ENCODE measurements around the gene PRADC1.
"Not testable (repeated sequence)": the region's sequence is repeated elsewhere in the genome, so short reads cannot be mapped to it uniquely, and the experiment has no call there.

Gene PRADC1

GRCh38 chr2:73210696-73211095, 22.3 kb downstream of the PRADC1 start:
- Histone ChIP-seq H3K9ac (no peak overlapping the region), H4K20me1 (no peaks in the 10 kb centered on the region), H3K4me1 (peaks cover 34% of the 10 kb centered on the region), H3K9me3 (no peaks in the 10 kb centered on the region), H3K4me3 (no peak overlapping the region), H3K27ac (no peak overlapping the region), H3K36me3 (no peaks in the 10 kb centered on the region), H3K4me2 (no peak overlapping the region), H3K27me3 (no peaks in the 10 kb centered on the region)
- no peak for TF ChIP-seq Cebpa-rat (IDR thresholded peaks at IDR 0.05)

- H3K27me3 ChIP-seq = no peaks in the 10 kb centered on the region
- no peaks in the 10 kb centered on the region for H3K9me3 ChIP-seq
- H4K20me1 ChIP-seq = no peaks in the 10 kb centered on the region
- no peak overlapping the region for H3K4me3 ChIP-seq
- no peak for TF ChIP-seq Cebpa-rat (IDR thresholded peaks at IDR 0.05)
- H3K36me3 ChIP-seq = no peaks in the 10 kb centered on the region
- no peak overlapping the region for H3K9ac ChIP-seq
- H3K4me1 ChIP-seq = peaks cover 27% of the 10 kb centered on the region
- H3K4me2 ChIP-seq = no peak overlapping the region
- no peak overlapping the region for H3K27ac ChIP-seq
Measured at GRCh38 chr2:73210019-73210418, 23.0 kb downstream of the PRADC1 start.

GRCh38 chr2:73208258-73208657, 24.8 kb downstream of the PRADC1 start:
- Histone ChIP-seq H3K4me3 (no peak overlapping the region), H3K4me1 (peaks cover 17% of the 10 kb centered on the region), H3K4me2 (no peak overlapping the region), H4K20me1 (no peaks in the 10 kb centered on the region), H3K27ac (no peak overlapping the region), H3K9ac (no peak overlapping the region), H3K36me3 (no peaks in the 10 kb centered on the region), H3K27me3 (peaks cover 10% of the 10 kb centered on the region), H3K9me3 (peaks cover 3% of the 10 kb centered on the region)
- no peak for TF ChIP-seq Cebpa-rat (IDR thresholded peaks at IDR 0.05)

DNA sequence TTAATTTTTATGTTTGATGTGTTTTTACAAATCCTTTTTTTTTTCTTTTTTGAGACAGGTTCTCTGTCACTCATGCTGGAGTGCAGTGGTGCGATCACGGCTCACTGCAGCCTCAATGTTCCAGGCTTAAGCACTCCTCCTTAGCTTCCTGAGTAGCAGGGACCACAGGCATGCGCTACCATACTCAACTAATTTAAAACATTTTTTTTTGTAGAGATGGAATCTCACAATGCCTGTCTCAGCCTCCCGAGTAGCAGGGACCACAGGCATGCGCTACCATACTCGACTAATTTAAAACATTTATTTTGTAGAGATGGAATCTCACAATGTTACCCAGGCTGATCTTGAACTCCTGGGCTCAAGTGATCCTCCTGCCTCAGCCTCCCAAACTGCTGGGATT, 27.4 kb downstream of the PRADC1 start:
- H3K36me3 ChIP-seq = no peaks in the 10 kb centered on the region
- H3K27me3 ChIP-seq = peaks cover 32% of the 10 kb centered on the region
- peaks cover 26% of the 10 kb centered on the region for H3K9me3 ChIP-seq
- H3K9ac ChIP-seq = no peak overlapping the region
- no peak for TF ChIP-seq Cebpa-rat (IDR thresholded peaks at IDR 0.05)
- no peak overlapping the region for H3K4me3 ChIP-seq
- no peaks in the 10 kb centered on the region for H3K4me1 ChIP-seq
- no peak overlapping the region for H3K4me2 ChIP-seq
- no peaks in the 10 kb centered on the region for H4K20me1 ChIP-seq
- no peak overlapping the region for H3K27ac ChIP-seq

GRCh38 chr2:73203055-73203681, 29.9 kb downstream of the PRADC1 start:
- no peak overlapping the region for H3K9ac ChIP-seq
- H3K4me2 ChIP-seq = no peak overlapping the region
- H3K9me3 ChIP-seq = peaks cover 26% of the 10 kb centered on the region
- H3K36me3 ChIP-seq = no peaks in the 10 kb centered on the region
- H3K4me3 ChIP-seq = no peak overlapping the region
- no peaks in the 10 kb centered on the region for H3K4me1 ChIP-seq
- TF ChIP-seq Cebpa-rat (IDR thresholded peaks at IDR 0.05) = no peak
- no peaks in the 10 kb centered on the region for H4K20me1 ChIP-seq
- peaks cover 32% of the 10 kb centered on the region for H3K27me3 ChIP-seq
- H3K27ac ChIP-seq = no peak overlapping the region

DNA sequence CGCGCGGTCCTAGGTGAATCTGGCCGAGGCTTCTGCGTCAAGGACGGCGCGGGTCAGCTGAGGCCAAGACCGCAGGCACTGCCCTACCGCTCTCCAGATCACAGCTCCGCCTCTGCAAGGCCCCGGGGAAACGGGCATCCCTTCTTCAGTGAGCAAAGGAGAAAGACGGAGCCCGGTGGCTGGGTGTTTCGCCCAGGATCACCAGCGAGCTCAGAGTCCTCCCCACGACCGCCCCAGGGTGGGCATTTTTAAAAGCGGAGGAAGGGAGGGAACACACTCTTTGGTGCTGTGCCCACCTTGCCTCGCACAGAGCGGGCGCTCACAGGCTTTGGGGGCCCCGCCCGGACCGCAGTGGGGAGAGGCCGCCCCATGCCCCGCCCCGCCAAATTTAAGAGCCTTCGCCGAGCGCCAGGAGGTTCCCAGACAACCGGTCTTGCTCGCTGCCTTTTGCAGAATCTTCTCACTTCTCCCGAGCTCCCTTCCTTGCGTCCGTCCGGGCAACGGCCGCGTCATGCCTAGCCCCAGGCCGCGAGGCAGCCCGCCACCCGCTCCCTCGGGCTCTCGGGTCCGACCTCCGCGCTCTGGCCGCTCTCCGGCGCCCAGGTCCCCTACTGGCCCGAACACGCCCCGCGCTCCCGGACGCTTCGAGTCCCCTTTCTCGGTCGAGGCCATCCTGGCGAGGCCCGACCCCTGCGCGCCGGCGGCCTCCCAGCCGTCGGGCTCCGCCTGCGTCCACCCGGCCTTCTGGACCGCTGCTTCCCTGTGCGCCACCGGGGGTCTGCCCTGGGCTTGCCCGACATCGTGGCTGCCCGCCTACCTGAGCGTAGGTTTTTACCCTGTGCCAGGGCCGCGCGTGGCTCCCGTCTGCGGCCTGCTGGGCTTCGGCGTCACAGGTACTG, 30.6 kb downstream of the PRADC1 start, which contains the start of gene NOTO:
NOTO (plus strand) TSS at position 419 of the 899 bp plus-strand sequence; CDS start at position 512, 93 bp downstream.
- Histone ChIP-seq H3K36me3 (no peaks in the 10 kb centered on the region), H3K27me3 (peaks cover 32% of the 10 kb centered on the region), H3K4me1 (no peaks in the 10 kb centered on the region), H4K20me1 (no peaks in the 10 kb centered on the region), H3K9ac (no peak within 1 kb of the TSS), H3K27ac (no peak within 1 kb of the TSS), H3K4me2 (no peak within 1 kb of the TSS), H3K9me3 (peaks cover 26% of the 10 kb centered on the region), H3K4me3 (no peak within 1 kb of the TSS)
- TF ChIP-seq Cebpa-rat (IDR thresholded peaks at IDR 0.05) = no peak

DNA sequence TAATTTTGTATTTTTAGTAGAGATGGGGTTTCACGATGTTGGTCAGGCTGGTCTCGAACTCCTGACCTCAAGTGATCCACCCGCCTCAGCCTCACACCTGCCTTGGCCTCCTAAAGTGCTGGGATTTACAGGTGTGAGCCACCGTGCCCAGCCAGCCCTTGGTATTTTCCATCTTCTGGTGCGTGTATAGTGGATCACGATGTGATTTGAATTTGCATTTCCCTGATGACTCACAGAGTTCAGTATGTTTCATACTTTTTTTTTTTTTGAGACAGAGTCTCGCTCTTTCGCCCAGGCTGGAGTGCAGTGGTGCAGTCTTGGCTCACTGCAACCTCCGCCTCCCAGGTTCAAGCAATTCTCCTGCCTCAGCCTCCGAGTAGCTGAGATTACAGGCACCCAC, 32.8 kb downstream of the PRADC1 start:
- not testable (repeated sequence) for H3K9ac ChIP-seq, H3K4me3 ChIP-seq, H3K4me2 ChIP-seq, H3K27ac ChIP-seq, H4K20me1 ChIP-seq, H3K4me1 ChIP-seq, H3K36me3 ChIP-seq
- Histone ChIP-seq H3K9me3 (peaks cover 26% of the 10 kb centered on the region), H3K27me3 (peaks cover 32% of the 10 kb centered on the region)

- TF ChIP-seq Cebpa-rat (IDR thresholded peaks at IDR 0.05) = no peak
- Histone ChIP-seq H3K27me3 (peaks cover 15% of the 10 kb centered on the region), H3K4me2 (no peak overlapping the region), H3K4me1 (no peaks in the 10 kb centered on the region), H3K9me3 (peaks cover 16% of the 10 kb centered on the region), H3K4me3 (no peak overlapping the region), H4K20me1 (no peaks in the 10 kb centered on the region), H3K9ac (no peak overlapping the region), H3K27ac (no peak overlapping the region), H3K36me3 (no peaks in the 10 kb centered on the region)
Measured at GRCh38 chr2:73197579-73197978, 35.5 kb downstream of the PRADC1 start.

DNA sequence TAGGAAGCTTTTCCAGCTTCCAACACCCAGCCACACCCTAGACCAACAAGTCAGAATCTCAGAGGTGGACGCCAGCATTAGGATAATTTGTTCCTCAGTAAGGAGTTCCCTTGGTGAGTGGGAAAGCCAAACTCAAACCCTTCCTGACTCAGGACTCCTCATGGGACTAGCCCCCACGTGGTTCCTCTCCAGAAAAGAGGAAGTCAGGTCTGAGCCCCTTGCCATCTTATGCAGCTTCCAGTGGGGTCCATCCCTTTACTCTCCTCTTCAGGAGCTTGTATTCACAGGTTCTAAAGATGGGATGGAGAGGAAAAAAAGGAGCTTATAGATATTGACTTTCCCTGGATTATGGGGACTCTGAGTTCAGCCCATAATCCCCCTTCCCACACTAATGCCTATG, 45.5 kb downstream of the PRADC1 start:
- Histone ChIP-seq H3K9ac (no peak overlapping the region), H3K27me3 (no peaks in the 10 kb centered on the region), H3K27ac (no peak overlapping the region), H4K20me1 (no peaks in the 10 kb centered on the region), H3K4me3 (no peak overlapping the region), H3K4me1 (peaks cover 14% of the 10 kb centered on the region), H3K36me3 (no peaks in the 10 kb centered on the region), H3K9me3 (no peaks in the 10 kb centered on the region), H3K4me2 (peak overlapping the region; percentile 12; the same call in 1 of the 2 replicates)
- no peak for TF ChIP-seq Cebpa-rat (IDR thresholded peaks at IDR 0.05)

GRCh38 chr2:73185965-73186364, 47.1 kb downstream of the PRADC1 start:
- Histone ChIP-seq H3K9ac (no peak overlapping the region), H3K9me3 (no peaks in the 10 kb centered on the region), H3K36me3 (no peaks in the 10 kb centered on the region), H3K4me2 (no peak overlapping the region), H3K27me3 (no peaks in the 10 kb centered on the region), H3K27ac (no peak overlapping the region), H3K4me1 (peaks cover 14% of the 10 kb centered on the region), H3K4me3 (no peak overlapping the region), H4K20me1 (no peaks in the 10 kb centered on the region)
- no peak for TF ChIP-seq Cebpa-rat (IDR thresholded peaks at IDR 0.05)
